ENCODE measurements around the gene CELF4.

Gene CELF4

DNA sequence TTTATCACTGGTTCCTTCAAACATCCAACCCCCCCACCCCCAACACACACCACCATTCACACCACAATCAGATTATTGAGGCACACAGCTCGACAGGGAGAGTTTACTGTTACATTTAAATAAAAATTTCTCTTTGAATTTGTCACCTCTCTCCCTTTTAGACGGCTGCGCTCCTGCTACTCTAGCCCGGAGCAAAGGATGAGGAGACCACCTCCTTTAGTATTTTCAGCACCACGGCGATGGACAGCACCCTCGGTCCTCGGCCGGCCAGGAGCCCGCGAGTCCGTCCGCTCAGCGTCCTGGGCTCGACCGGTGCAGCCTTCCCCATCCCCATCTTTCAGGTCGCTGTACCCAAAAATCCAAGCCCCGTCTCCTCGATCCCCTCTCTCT, 892 bp downstream of the CELF4 start:
- Histone ChIP-seq H3K36me3 (ENCODE audit: insufficient read depth, low read length) (no peaks in the 10 kb centered on the region), H3K79me2 (ENCODE audit: insufficient read depth, low read length) (no peaks in the 10 kb centered on the region), H3K4me3 (ENCODE audit: low read depth in 1 of 2, low read length in 2 of 2) (no peak overlapping the region), H3K9ac (ENCODE audit: low read depth, low read length) (no peak overlapping the region), H3K4me2 (ENCODE audit: insufficient read depth, low read length) (no peak overlapping the region), H3K4me1 (ENCODE audit: insufficient read depth, low read length) (no peaks in the 10 kb centered on the region), H3K27me3 (ENCODE audit: insufficient read depth, low read length, poor library complexity) (no peaks in the 10 kb centered on the region), H2AFZ (ENCODE audit: low read depth, low read length) (no peak overlapping the region), H3K27ac (ENCODE audit: low read length) (no peak overlapping the region), H3K9me3 (ENCODE audit: insufficient read depth, low read length, severe bottlenecking) (no peaks in the 10 kb centered on the region), H4K20me1 (ENCODE audit: insufficient read depth, low read length) (no peaks in the 10 kb centered on the region)
- ATAC-seq (ENCODE audit: insufficient read depth, low read depth) (no peak), DNase-seq (peak; percentile 7)
- TF ChIP-seq, protein P1, sequence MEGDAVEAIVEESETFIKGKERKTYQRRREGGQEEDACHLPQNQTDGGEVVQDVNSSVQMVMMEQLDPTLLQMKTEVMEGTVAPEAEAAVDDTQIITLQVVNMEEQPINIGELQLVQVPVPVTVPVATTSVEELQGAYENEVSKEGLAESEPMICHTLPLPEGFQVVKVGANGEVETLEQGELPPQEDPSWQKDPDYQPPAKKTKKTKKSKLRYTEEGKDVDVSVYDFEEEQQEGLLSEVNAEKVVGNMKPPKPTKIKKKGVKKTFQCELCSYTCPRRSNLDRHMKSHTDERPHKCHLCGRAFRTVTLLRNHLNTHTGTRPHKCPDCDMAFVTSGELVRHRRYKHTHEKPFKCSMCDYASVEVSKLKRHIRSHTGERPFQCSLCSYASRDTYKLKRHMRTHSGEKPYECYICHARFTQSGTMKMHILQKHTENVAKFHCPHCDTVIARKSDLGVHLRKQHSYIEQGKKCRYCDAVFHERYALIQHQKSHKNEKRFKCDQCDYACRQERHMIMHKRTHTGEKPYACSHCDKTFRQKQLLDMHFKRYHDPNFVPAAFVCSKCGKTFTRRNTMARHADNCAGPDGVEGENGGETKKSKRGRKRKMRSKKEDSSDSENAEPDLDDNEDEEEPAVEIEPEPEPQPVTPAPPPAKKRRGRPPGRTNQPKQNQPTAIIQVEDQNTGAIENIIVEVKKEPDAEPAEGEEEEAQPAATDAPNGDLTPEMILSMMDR (IDR thresholded peaks at IDR 0.05; ENCODE audit: borderline replicate concordance, extremely low read depth, low read length, poor library complexity, severe bottlenecking), result no peak
- no peak for TF ChIP-seq EZH2 (IDR thresholded peaks at IDR 0.05; ENCODE audit: borderline replicate concordance, low read depth, low read length, severe bottlenecking)

- H3K9ac ChIP-seq (ENCODE audit: low read depth, low read length), result no peak overlapping the region
- H3K36me3 ChIP-seq (ENCODE audit: insufficient read depth, low read length), result no peaks in the 10 kb centered on the region
- H3K9me3 ChIP-seq (ENCODE audit: insufficient read depth, low read length, severe bottlenecking), result no peaks in the 10 kb centered on the region
- H3K4me2 ChIP-seq (ENCODE audit: insufficient read depth, low read length), result no peak overlapping the region
- no peak for DNase-seq
- H2AFZ ChIP-seq (ENCODE audit: low read depth, low read length), result no peak overlapping the region
- TF ChIP-seq EZH2 (IDR thresholded peaks at IDR 0.05; ENCODE audit: borderline replicate concordance, low read depth, low read length, severe bottlenecking), result no peak
- TF ChIP-seq, protein P1 (IDR thresholded peaks at IDR 0.05; ENCODE audit: borderline replicate concordance, extremely low read depth, low read length, poor library complexity, severe bottlenecking), result no peak
- no peak for ATAC-seq (ENCODE audit: insufficient read depth, low read depth)
- no peaks in the 10 kb centered on the region for H3K4me1 ChIP-seq (ENCODE audit: insufficient read depth, low read length)
- no peak overlapping the region for H3K4me3 ChIP-seq (ENCODE audit: low read depth in 1 of 2, low read length in 2 of 2)
- H4K20me1 ChIP-seq (ENCODE audit: insufficient read depth, low read length), result no peaks in the 10 kb centered on the region
- no peaks in the 10 kb centered on the region for H3K79me2 ChIP-seq (ENCODE audit: insufficient read depth, low read length)
- H3K27me3 ChIP-seq (ENCODE audit: insufficient read depth, low read length, poor library complexity), result no peaks in the 10 kb centered on the region
- H3K27ac ChIP-seq (ENCODE audit: low read length), result no peak overlapping the region
Measured at GRCh38 chr18:37563931-37564392, 1.6 kb downstream of the CELF4 start.

DNA sequence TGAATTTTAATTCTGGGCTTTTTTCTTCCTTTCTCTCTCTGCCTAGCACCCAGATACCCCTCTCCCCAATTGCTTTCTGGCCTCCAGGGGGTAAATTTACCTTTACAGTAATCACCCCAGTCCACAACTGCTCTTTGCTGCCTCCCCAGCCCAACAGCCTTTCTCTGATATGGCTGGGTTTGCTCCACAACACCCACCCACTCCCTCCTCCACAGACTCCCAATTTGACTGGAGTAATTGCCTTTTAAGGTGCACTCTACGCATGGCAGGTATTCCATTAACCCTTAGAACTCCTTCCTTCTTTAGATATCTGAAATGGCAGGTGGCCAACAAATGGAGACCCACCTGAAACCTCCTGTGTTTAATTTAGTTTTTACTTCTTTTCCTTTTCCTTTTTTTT, 3.6 kb downstream of the CELF4 start:
- H3K9me3 ChIP-seq (ENCODE audit: insufficient read depth, low read length, severe bottlenecking), result no peaks in the 10 kb centered on the region
- no peak overlapping the region for H2AFZ ChIP-seq (ENCODE audit: low read depth, low read length)
- H3K27me3 ChIP-seq (ENCODE audit: insufficient read depth, low read length, poor library complexity), result no peaks in the 10 kb centered on the region
- ATAC-seq (ENCODE audit: insufficient read depth, low read depth) (no peak), DNase-seq (no peak)
- H3K27ac ChIP-seq (ENCODE audit: low read length), result no peak overlapping the region
- TF ChIP-seq EZH2 (IDR thresholded peaks at IDR 0.05; ENCODE audit: borderline replicate concordance, low read depth, low read length, severe bottlenecking), result no peak
- TF ChIP-seq, protein P1 (IDR thresholded peaks at IDR 0.05; ENCODE audit: borderline replicate concordance, extremely low read depth, low read length, poor library complexity, severe bottlenecking), result no peak
- H3K4me2 ChIP-seq (ENCODE audit: insufficient read depth, low read length), result no peak overlapping the region
- H4K20me1 ChIP-seq (ENCODE audit: insufficient read depth, low read length), result no peaks in the 10 kb centered on the region
- H3K9ac ChIP-seq (ENCODE audit: low read depth, low read length), result no peak overlapping the region
- H3K79me2 ChIP-seq (ENCODE audit: insufficient read depth, low read length), result no peaks in the 10 kb centered on the region
- H3K36me3 ChIP-seq (ENCODE audit: insufficient read depth, low read length), result no peaks in the 10 kb centered on the region
- H3K4me1 ChIP-seq (ENCODE audit: insufficient read depth, low read length), result no peaks in the 10 kb centered on the region
- no peak overlapping the region for H3K4me3 ChIP-seq (ENCODE audit: low read depth in 1 of 2, low read length in 2 of 2)

- H2AFZ ChIP-seq (ENCODE audit: low read depth, low read length), result no peak overlapping the region
- H3K79me2 ChIP-seq (ENCODE audit: insufficient read depth, low read length), result no peaks in the 10 kb centered on the region
- H3K9me3 ChIP-seq (ENCODE audit: insufficient read depth, low read length, severe bottlenecking), result no peaks in the 10 kb centered on the region
- no peak overlapping the region for H3K4me3 ChIP-seq (ENCODE audit: low read depth in 1 of 2, low read length in 2 of 2)
- TF ChIP-seq, protein P1 (IDR thresholded peaks at IDR 0.05; ENCODE audit: borderline replicate concordance, extremely low read depth, low read length, poor library complexity, severe bottlenecking), result no peak
- TF ChIP-seq EZH2 (IDR thresholded peaks at IDR 0.05; ENCODE audit: borderline replicate concordance, low read depth, low read length, severe bottlenecking), result no peak
- no peaks in the 10 kb centered on the region for H3K27me3 ChIP-seq (ENCODE audit: insufficient read depth, low read length, poor library complexity)
- no peaks in the 10 kb centered on the region for H3K36me3 ChIP-seq (ENCODE audit: insufficient read depth, low read length)
- no peak overlapping the region for H3K9ac ChIP-seq (ENCODE audit: low read depth, low read length)
- DNase-seq, result no peak
- no peak for ATAC-seq (ENCODE audit: insufficient read depth, low read depth)
- no peaks in the 10 kb centered on the region for H4K20me1 ChIP-seq (ENCODE audit: insufficient read depth, low read length)
- H3K4me2 ChIP-seq (ENCODE audit: insufficient read depth, low read length), result no peak overlapping the region
- no peaks in the 10 kb centered on the region for H3K4me1 ChIP-seq (ENCODE audit: insufficient read depth, low read length)
- no peak overlapping the region for H3K27ac ChIP-seq (ENCODE audit: low read length)
Measured at GRCh38 chr18:37560003-37560402, 5.6 kb downstream of the CELF4 start.

Data from DND-41 (cell line).